WERI-Rb-1 (cell line): ENCODE data around the gene MARK4.

Source experiments
- DNase-seq: peaks from one replicate; pipeline ENCODE4 v3.0.0-alpha.2; 2020
- H3K27ac ChIP-seq: fragments of 250-450 bp; sonication (Bioruptor Pico); 2 replicates; pipeline ENCODE4 v1.5.1; 2020; ENCODE audit warnings: mild to moderate bottlenecking, moderate library complexity
- H3K27me3 ChIP-seq: fragments of 250-450 bp; sonication (Bioruptor Pico); 2 replicates; pipeline ENCODE4 v1.5.1; 2021; ENCODE audit warnings: mild to moderate bottlenecking, low read depth, moderate library complexity; ENCODE audit not compliant: insufficient read depth, severe bottlenecking
- H3K36me3 ChIP-seq: fragments of 250-450 bp; sonication (Bioruptor Pico); 2 replicates; pipeline ENCODE4 v1.5.1; 2020; ENCODE audit warnings: mild to moderate bottlenecking, moderate library complexity
- H3K4me3 ChIP-seq: 2 replicates; pipeline ENCODE4 v1.5.1; 2011; ENCODE audit warnings: low read depth, mild to moderate bottlenecking, control low read depth, low read length
- H3K9me3 ChIP-seq: fragments of 250-450 bp; sonication (Bioruptor Pico); 2 replicates; pipeline ENCODE4 v1.5.1; 2021; ENCODE audit warnings: mild to moderate bottlenecking, moderate library complexity; ENCODE audit not compliant: severe bottlenecking
- CTCF ChIP-seq: IDR thresholded peaks from 2 replicates; pipeline ENCODE4 v1.5.1; 2011; ENCODE audit warnings: low read depth, mild to moderate bottlenecking, control low read depth, inconsistent platforms, low read length

MARK4 gene

GRCh38 chr19:45322311-45322710 lies 71.2 kb downstream of the MARK4 start:
- peak overlapping the region; percentile 63 for H3K27ac ChIP-seq
- no peak for TF ChIP-seq CTCF
- H3K4me3 ChIP-seq = no peak overlapping the region
- peak; percentile 62 for DNase-seq
- no peaks in the 10 kb centered on the region for H3K36me3 ChIP-seq
- no peaks in the 10 kb centered on the region for H3K9me3 ChIP-seq
- H3K27me3 ChIP-seq = no peaks in the 10 kb centered on the region

GRCh38 chr19:45322744-45323281 lies 71.7 kb downstream of the MARK4 start, which contains the start of gene CKM:
TSS of gene CKM (minus strand) at chr19:45322875. CDS start at chr19:45319713, 3,162 bp downstream.
- no peak for DNase-seq
- TF ChIP-seq CTCF = no peak
- H3K27ac ChIP-seq = peak within 1 kb of the TSS; percentile 63
- no peaks in the 10 kb centered on the region for H3K9me3 ChIP-seq
- no peaks in the 10 kb centered on the region for H3K27me3 ChIP-seq
- H3K36me3 ChIP-seq = no peaks in the 10 kb centered on the region
- no peak within 1 kb of the TSS for H3K4me3 ChIP-seq

GRCh38 chr19:45323671-45324081 lies 72.6 kb downstream of the MARK4 start:
- Histone ChIP-seq H3K4me3 (no peak overlapping the region), H3K9me3 (no peaks in the 10 kb centered on the region), H3K27ac (no peak overlapping the region), H3K36me3 (no peaks in the 10 kb centered on the region), H3K27me3 (no peaks in the 10 kb centered on the region)
- DNase-seq = no peak
- TF ChIP-seq CTCF = no peak

GRCh38 chr19:45324349-45324907 lies 73.4 kb downstream of the MARK4 start:
- H3K27me3 ChIP-seq = no peaks in the 10 kb centered on the region
- no peaks in the 10 kb centered on the region for H3K36me3 ChIP-seq
- no peak overlapping the region for H3K27ac ChIP-seq
- no peaks in the 10 kb centered on the region for H3K9me3 ChIP-seq
- DNase-seq = peak; percentile 37
- no peak for TF ChIP-seq CTCF
- no peak overlapping the region for H3K4me3 ChIP-seq

GRCh38 chr19:45327404-45328143 lies 76.5 kb downstream of the MARK4 start:
- no peak for TF ChIP-seq CTCF
- Histone ChIP-seq H3K4me3 (no peak overlapping the region), H3K36me3 (no peaks in the 10 kb centered on the region), H3K27me3 (no peaks in the 10 kb centered on the region), H3K9me3 (no peaks in the 10 kb centered on the region), H3K27ac (no peak overlapping the region)
- no peak for DNase-seq
